NT2/D1 (cell line): ENCODE data around the gene TMPRSS11A.

Experiments
- SUZ12 ChIP-seq: IDR thresholded peaks from 2 replicates; pipeline ENCODE4 v1.6.1; 2011; ENCODE audit not compliant: insufficient read length, insufficient read depth; ENCODE audit errors: extremely low read depth
- YY1 ChIP-seq: IDR thresholded peaks from 2 replicates; pipeline ENCODE4 v1.6.1; 2011; ENCODE audit not compliant: insufficient read length, insufficient read depth
- ZNF274 ChIP-seq: IDR thresholded peaks from 2 replicates; pipeline ENCODE4 v1.6.1; 2011; ENCODE audit warnings: mild to moderate bottlenecking, low read depth, low read length

GRCh38 chr4:67911141-67911540, 52.2 kb downstream of the TMPRSS11A start:
- TF ChIP-seq ZNF274, result no peak
- no peak for TF ChIP-seq SUZ12
- TF ChIP-seq YY1, result no peak
